Peyer's patch (tissue), 4 donors: ENCODE measurements around the gene FAM120A. TPM values are rescaled to one million over a fixed set of nuclear protein-coding genes. Genes with fewer than 3 reads are reported as not detected.
A peak's percentile ranks its signal among the peaks of the same experiment; 100 is the strongest.

Experiments
- DNase-seq, 3 donors: peaks; one replicate each; pipeline ENCODE4 v3.0.0-alpha.2; 2017 to 2019
- H3K27ac ChIP-seq, 4 donors: fragments of 200-600 bp; sonication (generic); one replicate each; pipeline ENCODE4 v1.5.1; 2016 to 2019
- H3K27me3 ChIP-seq, 2 donors: fragments of 200-600 bp; sonication (generic); one replicate each; pipeline ENCODE4 v1.5.1; 2019
- H3K36me3 ChIP-seq, 3 donors: fragments of 200-600 bp; sonication (generic); one replicate each; pipeline ENCODE4 v1.5.1; 2016 to 2019
- H3K4me1 ChIP-seq, 4 donors: fragments of 200-600 bp; sonication (generic); one replicate each; pipeline ENCODE4 v1.5.1; 2016 to 2019
- H3K4me3 ChIP-seq, 4 donors: fragments of 200-600 bp; sonication (generic); 1 replicate in 3 of 4; 2 replicates in 1 of 4; pipeline ENCODE4 v1.5.1; 2016 to 2019; ENCODE audit warnings: mild to moderate bottlenecking in 1 of 4
- H3K9me3 ChIP-seq, 4 donors: fragments of 200-600 bp; sonication (generic); one replicate each; pipeline ENCODE4 v1.5.1; 2016 to 2019; ENCODE audit warnings: mild to moderate bottlenecking in 1 of 4
- CTCF ChIP-seq, 6 experiments: fragments of 450-650 bp in 4 of 6; fragments of 200-600 bp in 2 of 6; sonication (generic) in 1 of 6; IDR thresholded peaks; one replicate each; pipeline ENCODE4 v1.5.1; 2017 to 2019; ENCODE audit warnings: antibody characterized with exemption in 6 of 6, mild to moderate bottlenecking in 3 of 6, moderate library complexity in 1 of 6
- POLR2A ChIP-seq, 2 donors: fragments of 450-650 bp; IDR thresholded peaks; one replicate each; pipeline ENCODE4 v1.5.1; 2017; ENCODE audit warnings: antibody characterized with exemption in 2 of 2, mild to moderate bottlenecking in 2 of 2, moderate library complexity in 2 of 2
- total RNA-seq, 4 donors: library from RNA; depleted of rRNA; stranded (reverse); fragments of >200 nt; gene quantifications; one replicate each; pipeline ENCODE4 v1.1.0, GENCODE V29; 2016

FAM120A gene
- total RNA-seq: 100 to 1,000 TPM; 128 to 159 (median 136) TPM

GRCh38 chr9:93450945-93451815, at the start of gene FAM120A:
TSS of gene FAM120A (plus strand) at chr9:93451685. CDS start at chr9:93451916, 231 bp downstream.
- Histone ChIP-seq H3K27me3 (no peaks in the 10 kb centered on the region), H3K4me3 (peak within 1 kb of the TSS; percentile 70 to 97 (median 90)), H3K4me1 (peaks cover 0 to 38% (median 14%) of the 10 kb centered on the region in 4 donors), H3K27ac (peak within 1 kb of the TSS; percentile 97 to 99 (median 98)), H3K36me3 (peaks cover 0 to 36% (median 0%) of the 10 kb centered on the region in 3 donors), H3K9me3 (no peaks in the 10 kb centered on the region)
- TF ChIP-seq CTCF (IDR thresholded peaks at IDR 0.05) (peak in 2 of 6 experiments; percentile 10 to 21), POLR2A (IDR thresholded peaks at IDR 0.05) (peak; percentile 86 to 95)
- peak; percentile 66 to 89 (median 88) for DNase-seq

GRCh38 chr9:93406371-93406770, 45.1 kb upstream of the FAM120A start:
- no peak for DNase-seq
- H3K9me3 ChIP-seq: no peaks in the 10 kb centered on the region
- H3K27ac ChIP-seq: no peak overlapping the region
- H3K4me1 ChIP-seq: no peaks in the 10 kb centered on the region
- H3K27me3 ChIP-seq: no peaks in the 10 kb centered on the region
- H3K4me3 ChIP-seq: no peak overlapping the region
- no peaks in the 10 kb centered on the region for H3K36me3 ChIP-seq
- TF ChIP-seq POLR2A (IDR thresholded peaks at IDR 0.05): no peak
- TF ChIP-seq CTCF (IDR thresholded peaks at IDR 0.05): no peak

GRCh38 chr9:93413530-93413929, 38.0 kb upstream of the FAM120A start:
- Histone ChIP-seq H3K36me3 (no peaks in the 10 kb centered on the region), H3K4me3 (no peak overlapping the region), H3K9me3 (peaks cover 0 to 3% (median 1%) of the 10 kb centered on the region in 4 donors), H3K27me3 (no peaks in the 10 kb centered on the region), H3K27ac (no peak overlapping the region), H3K4me1 (no peaks in the 10 kb centered on the region)
- TF ChIP-seq CTCF (IDR thresholded peaks at IDR 0.05): no peak
- no peak for TF ChIP-seq POLR2A (IDR thresholded peaks at IDR 0.05)
- no peak for DNase-seq

GRCh38 chr9:93415176-93415690, 36.3 kb upstream of the FAM120A start:
- no peak overlapping the region for H3K27ac ChIP-seq
- no peak overlapping the region for H3K4me3 ChIP-seq
- TF ChIP-seq CTCF (IDR thresholded peaks at IDR 0.05) (no peak), POLR2A (IDR thresholded peaks at IDR 0.05) (no peak)
- H3K9me3 ChIP-seq: peaks cover 0 to 17% (median 1%) of the 10 kb centered on the region in 4 donors
- no peaks in the 10 kb centered on the region for H3K4me1 ChIP-seq
- H3K27me3 ChIP-seq: no peaks in the 10 kb centered on the region
- DNase-seq: no peak
- H3K36me3 ChIP-seq: no peaks in the 10 kb centered on the region

GRCh38 chr9:93416530-93417235, 34.8 kb upstream of the FAM120A start:
- Histone ChIP-seq H3K4me3 (no peak overlapping the region), H3K27ac (no peak overlapping the region), H3K4me1 (no peaks in the 10 kb centered on the region), H3K9me3 (peaks cover 0 to 17% (median 1%) of the 10 kb centered on the region in 4 donors), H3K27me3 (no peaks in the 10 kb centered on the region), H3K36me3 (no peaks in the 10 kb centered on the region)
- DNase-seq: no peak
- no peak for TF ChIP-seq POLR2A (IDR thresholded peaks at IDR 0.05)
- TF ChIP-seq CTCF (IDR thresholded peaks at IDR 0.05): no peak
